ENCODE measurements around the gene DPY19L1. TPM values are rescaled to one million over a fixed set of nuclear protein-coding genes. Genes with fewer than 3 reads are reported as not detected.
"Not testable (repeated sequence)": the region's sequence is repeated elsewhere in the genome, so short reads cannot be mapped to it uniquely, and the experiment has no call there.

The DPY19L1 gene
- 10 to 100 TPM; 15.9 to 80.9 (median 24.7) TPM for total RNA-seq

DNA sequence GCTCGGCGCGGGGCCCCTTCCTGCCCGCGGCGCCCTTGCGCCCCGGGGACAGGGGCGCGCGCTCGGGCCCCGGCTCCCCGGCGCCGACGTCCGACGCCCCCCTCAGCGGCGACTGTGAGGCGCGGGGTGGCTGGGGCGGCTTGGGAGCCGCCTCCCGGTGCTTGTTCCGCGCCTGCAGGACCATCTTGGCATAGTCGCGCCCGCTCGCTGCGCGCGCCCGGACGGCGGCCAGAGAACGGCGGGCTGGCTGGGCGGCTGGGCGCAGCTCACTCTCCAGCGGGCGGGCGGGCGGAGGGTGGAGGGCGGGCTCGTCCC lies at the start of gene DPY19L1:
Gene DPY19L1, minus strand, starts transcription at position 275 of the 315 bp plus-strand sequence. Its CDS starts 91 bp downstream, at position 184.
- TF ChIP-seq POLR2A (IDR thresholded peaks at IDR 0.05) = peak in 1 of 2 donors; percentile 34
- no peak for TF ChIP-seq CTCF (IDR thresholded peaks at IDR 0.05)
- Histone ChIP-seq H3K4me1 (no peaks in the 10 kb centered on the region), H3K9me3 (no peaks in the 10 kb centered on the region), H3K27me3 (no peaks in the 10 kb centered on the region), H3K4me3 (peak within 1 kb of the TSS; percentile 77 to 81), H3K27ac (peak within 1 kb of the TSS; percentile 89 to 96), H3K36me3 (no peaks in the 10 kb centered on the region)
- intact Hi-C loops (cut with DNase I; ENCODE audit: low total_unique reads) = no loop called here
- DNase-seq = no peak

DNA sequence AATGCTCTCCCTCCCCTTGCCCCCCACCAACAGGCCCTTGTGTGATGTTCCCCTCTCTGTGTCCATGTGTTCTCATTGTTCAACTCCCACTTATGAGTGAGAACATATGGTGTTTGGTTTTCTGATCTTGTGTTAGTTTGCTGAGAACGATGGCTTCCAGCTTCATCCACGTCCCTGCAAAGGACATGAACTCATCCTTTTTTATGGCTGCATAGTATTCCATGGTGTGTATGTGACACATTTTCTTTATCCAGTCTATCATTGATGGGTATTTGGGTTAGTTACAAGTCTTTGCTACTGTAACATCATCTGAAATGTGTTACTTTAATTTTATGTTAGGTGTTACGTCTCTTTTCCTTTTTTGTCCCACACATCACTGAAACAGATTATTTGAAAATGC lies 42.2 kb upstream of the DPY19L1 start:
- H3K36me3 ChIP-seq; H3K4me3 ChIP-seq; H3K4me1 ChIP-seq; DNase-seq; intact Hi-C loops (cut with DNase I; ENCODE audit: low total_unique reads); H3K9me3 ChIP-seq; H3K27ac ChIP-seq; H3K27me3 ChIP-seq: not testable (repeated sequence)

- intact Hi-C loops (cut with DNase I; ENCODE audit: low total_unique reads); DNase-seq: not testable (repeated sequence)
Observed at GRCh38 chr7:35074008-35074407, 36.7 kb upstream of the DPY19L1 start.

DNA sequence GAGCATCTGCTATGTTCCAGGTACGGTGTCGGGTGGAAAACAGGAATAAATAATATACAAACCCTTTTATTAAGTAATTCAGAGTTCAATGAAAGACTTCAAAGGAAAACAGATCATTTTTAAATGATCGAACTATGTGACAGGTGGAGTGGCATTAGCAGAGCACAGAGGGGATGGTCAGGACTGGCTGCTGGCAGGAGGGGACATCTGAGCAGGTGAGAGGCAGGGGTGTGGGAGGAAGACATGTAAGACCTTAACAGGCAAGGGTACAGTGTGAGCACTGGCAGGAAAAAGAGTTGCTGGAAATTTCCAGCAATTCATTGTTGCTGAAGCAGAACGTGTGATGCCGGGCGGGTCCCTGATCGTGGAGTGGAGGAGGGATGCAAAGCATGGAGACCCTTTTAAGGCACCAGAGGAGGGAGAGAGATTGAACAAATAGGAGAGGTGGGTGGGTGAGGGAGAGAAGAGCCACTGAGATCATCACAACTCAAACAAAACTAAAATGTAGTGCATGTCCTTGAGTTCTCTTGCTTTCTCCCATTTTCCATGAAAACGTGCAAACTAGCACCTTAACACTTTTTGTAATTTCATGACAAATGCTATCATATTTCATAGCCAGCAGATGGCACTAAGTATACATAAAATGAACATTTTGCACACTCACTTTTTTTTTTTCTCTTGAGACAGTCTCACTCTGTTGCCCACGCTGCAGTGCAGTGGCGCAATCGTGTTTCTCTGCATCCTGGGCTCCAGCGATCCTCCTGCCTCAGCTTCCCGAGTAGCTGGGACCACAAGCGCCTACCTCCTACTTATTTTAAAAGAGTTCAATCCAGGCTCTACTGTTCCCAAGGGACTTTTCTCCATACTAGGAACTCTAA lies 35.9 kb upstream of the DPY19L1 start:
- H3K4me3 ChIP-seq; H3K9me3 ChIP-seq; H3K27me3 ChIP-seq; intact Hi-C loops (cut with DNase I; ENCODE audit: low total_unique reads); H3K36me3 ChIP-seq; H3K27ac ChIP-seq; DNase-seq; H3K4me1 ChIP-seq: not testable (repeated sequence)
- TF ChIP-seq CTCF (IDR thresholded peaks at IDR 0.05) = peak in 1 of 4 experiments; percentile 7

More at GRCh38 chr7:35074008-35074407, 36.7 kb upstream of the DPY19L1 start:
- H3K4me1 ChIP-seq, H3K36me3 ChIP-seq, H3K9me3 ChIP-seq, H3K4me3 ChIP-seq, H3K27me3 ChIP-seq, H3K27ac ChIP-seq: not testable (repeated sequence)

DNA sequence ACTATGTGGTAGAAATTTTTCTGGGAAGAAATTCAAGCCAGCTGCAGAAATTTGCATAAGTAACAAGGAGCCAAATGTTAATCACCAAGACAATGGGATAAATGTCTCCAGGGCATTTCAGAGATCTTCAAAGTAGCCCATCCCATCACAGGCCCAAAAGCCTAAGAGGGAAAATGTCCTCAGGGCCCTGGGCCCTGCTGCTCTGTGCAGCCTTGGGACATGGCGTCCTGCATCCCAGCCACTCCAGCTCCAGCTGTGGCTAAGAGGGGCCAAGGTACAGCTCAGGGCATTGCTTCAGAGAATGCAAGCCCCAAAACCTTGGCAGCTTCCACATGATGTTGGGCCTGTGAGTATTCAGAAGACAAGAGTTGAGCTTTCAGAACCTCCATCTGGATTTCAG lies 31.8 kb upstream of the DPY19L1 start:
- H3K27me3 ChIP-seq; DNase-seq; H3K9me3 ChIP-seq; H3K27ac ChIP-seq; H3K36me3 ChIP-seq; intact Hi-C loops (cut with DNase I; ENCODE audit: low total_unique reads); H3K4me1 ChIP-seq; H3K4me3 ChIP-seq: not testable (repeated sequence)

GRCh38 chr7:35065382-35065781 lies 28.1 kb upstream of the DPY19L1 start:
- intact Hi-C loops (cut with DNase I; ENCODE audit: low total_unique reads); H3K36me3 ChIP-seq; H3K4me1 ChIP-seq; DNase-seq; H3K4me3 ChIP-seq; H3K27ac ChIP-seq; H3K27me3 ChIP-seq; H3K9me3 ChIP-seq: not testable (repeated sequence)

DNA sequence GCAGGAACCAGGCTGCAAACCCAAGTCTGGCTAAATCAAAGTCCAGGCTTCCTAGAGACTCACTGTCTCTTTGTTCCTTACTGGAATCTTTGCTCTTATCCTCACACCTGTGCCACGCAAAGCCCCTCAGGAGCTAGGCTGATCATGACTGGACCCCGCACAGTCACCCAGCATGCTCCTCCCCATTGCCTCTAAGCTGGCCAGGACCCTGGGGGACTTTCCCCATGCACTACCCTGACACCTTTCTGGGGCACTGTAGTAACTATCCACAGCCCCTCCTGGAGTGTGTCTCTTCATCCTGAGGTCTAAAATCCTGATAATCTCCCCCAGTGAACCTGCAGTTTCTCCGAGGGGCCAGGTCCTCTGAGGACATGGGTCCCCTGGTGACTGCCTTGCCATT lies 21.3 kb upstream of the DPY19L1 start:
- H3K4me3 ChIP-seq; H3K27me3 ChIP-seq; DNase-seq; H3K4me1 ChIP-seq; intact Hi-C loops (cut with DNase I; ENCODE audit: low total_unique reads); H3K36me3 ChIP-seq; H3K9me3 ChIP-seq; H3K27ac ChIP-seq: not testable (repeated sequence)

DNA sequence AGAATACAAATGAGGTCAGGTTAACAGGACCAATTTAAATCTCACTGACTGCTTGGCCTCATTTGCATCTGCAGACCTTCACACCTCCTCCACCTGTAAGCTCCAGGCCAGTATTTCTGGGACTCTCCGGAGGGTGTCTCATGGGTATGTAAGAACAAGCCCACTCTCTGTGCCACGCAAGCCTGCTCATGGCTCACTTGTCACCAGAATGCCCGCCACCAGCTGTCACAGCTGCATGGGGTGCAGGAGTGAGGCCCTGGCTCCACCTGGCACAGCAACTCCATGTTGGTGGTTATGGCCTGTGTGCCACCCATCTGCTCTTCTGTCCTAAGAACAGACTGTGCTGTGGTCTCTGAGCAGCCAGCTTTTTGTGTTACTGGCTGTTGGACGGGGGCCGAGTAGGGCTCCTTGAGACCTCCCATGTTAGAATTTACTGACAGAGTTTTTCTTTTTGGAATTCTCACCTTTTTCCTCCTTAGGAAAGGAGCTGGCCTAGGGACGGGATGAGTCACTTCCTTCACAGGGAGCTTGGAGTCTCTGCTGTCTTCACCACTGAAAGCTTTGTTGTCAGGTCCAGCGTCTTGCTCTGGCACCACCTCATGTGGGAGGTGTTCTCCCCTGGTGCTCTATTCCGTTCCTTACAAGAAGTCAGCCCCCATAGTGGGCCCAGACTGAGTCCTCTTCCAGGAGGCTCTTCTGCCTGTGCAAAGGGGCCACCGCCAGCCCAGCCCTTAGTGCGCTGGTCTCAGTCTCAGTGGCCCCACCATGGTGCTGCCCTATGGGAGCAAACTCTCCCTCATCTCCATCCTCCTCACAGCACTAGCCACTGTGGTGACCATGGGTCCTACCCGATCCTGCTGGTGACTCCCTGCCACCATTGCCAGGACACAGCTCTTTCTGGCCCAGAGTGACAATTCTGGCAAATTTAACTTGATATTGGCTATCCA lies 20.5 kb upstream of the DPY19L1 start:
- DNase-seq; H3K4me1 ChIP-seq; intact Hi-C loops (cut with DNase I; ENCODE audit: low total_unique reads); H3K27me3 ChIP-seq; H3K4me3 ChIP-seq; H3K9me3 ChIP-seq; H3K27ac ChIP-seq; H3K36me3 ChIP-seq: not testable (repeated sequence)

DNA sequence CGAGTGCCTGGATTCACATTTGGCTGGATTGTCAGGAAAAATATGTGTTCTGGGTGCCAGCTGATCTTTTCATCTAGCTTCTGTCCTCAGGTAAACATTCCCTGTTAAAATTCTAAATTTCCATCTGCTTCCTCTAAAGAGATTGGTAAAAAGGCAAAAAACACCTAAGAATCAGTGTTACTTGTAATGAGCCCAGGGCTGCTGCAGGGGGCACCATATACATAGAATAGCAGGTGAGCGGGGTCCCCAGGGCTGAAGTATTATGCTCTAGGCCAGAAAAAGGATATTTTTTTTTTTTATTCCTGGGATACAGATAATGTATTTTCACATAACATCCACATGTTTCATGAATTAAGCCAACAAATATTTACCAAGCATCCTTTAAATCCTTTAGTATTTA lies 18.4 kb upstream of the DPY19L1 start:
- H3K4me3 ChIP-seq; H3K27me3 ChIP-seq; intact Hi-C loops (cut with DNase I; ENCODE audit: low total_unique reads); H3K36me3 ChIP-seq; H3K4me1 ChIP-seq; H3K27ac ChIP-seq; H3K9me3 ChIP-seq; DNase-seq: not testable (repeated sequence)

DNA sequence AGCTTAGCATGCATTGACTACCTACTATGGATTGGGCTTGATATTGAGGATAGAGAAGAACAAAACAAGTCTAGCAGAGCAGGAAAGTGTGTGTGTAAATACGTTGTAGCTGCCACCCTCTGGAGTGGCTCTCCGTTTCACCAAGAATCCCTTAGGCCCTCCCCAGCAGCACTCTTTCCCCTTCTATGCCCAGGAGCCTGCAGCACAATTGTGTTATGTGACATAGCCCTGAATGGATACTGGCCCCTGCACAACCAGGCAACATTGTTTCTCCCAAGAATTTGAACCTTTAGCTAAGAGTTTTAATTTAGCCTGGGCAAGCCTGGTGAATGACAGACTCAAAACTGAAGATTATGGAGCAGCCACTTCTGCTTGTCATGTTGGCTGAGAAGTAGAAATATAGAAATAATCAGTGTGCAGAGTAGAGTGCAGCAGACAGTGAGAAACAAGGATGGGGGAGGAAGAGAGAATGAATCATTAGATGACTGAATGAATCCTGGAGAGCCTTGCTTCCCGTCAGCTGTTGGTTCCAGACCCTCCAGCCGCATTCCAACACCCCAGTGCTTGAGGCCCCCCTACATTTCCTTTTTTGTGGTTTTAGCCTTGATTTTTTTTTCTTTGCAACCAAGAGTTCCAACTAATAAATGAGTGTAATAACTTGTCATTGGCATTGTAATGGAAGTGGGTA lies 16.3 kb upstream of the DPY19L1 start:
- intact Hi-C loops (cut with DNase I; ENCODE audit: low total_unique reads); H3K36me3 ChIP-seq; H3K27me3 ChIP-seq; H3K9me3 ChIP-seq; H3K4me3 ChIP-seq; DNase-seq; H3K4me1 ChIP-seq; H3K27ac ChIP-seq: not testable (repeated sequence)
